Caco-2 (cell line): ENCODE data around the gene PRR5. TPM values are rescaled to one million over a fixed set of nuclear protein-coding genes. Genes with fewer than 3 reads are reported as not detected.

Experiments
- BruUV-seq: library from RNA; stranded (reverse); fragments of 400-500 nt; replicated peaks from 2 replicates; lab custom pipeline; 2021; lab: Mats Ljungman, UMichigan
- CTCF ChIA-PET: fragments of 300-600 bp; sonication (Branson Sonifier 250); formaldehyde crosslinking; loops from one replicate; lab custom pipeline; 2022; ENCODE audit warnings: antibody characterized with exemption; lab: Charles Lee
- POLR2A ChIA-PET: fragments of 300-600 bp; sonication (Branson Sonifier 250); formaldehyde crosslinking; loops from one replicate; lab custom pipeline; 2022; ENCODE audit warnings: antibody characterized with exemption; lab: Charles Lee
- DNase-seq, 2 experiments: peaks; one replicate each; pipeline versions ENCODE4 v3.0.0 to v3.0.0-alpha.2; 2020 to 2022
- H3K27me3 ChIP-seq: replicated peaks from 2 replicates; pipeline ENCODE4 v1.6.0; 2011; ENCODE audit warnings: low read length; ENCODE audit not compliant: control insufficient read depth, insufficient read depth
- H3K36me3 ChIP-seq: 2 replicates; pipeline ENCODE4 v1.5.1; 2011; ENCODE audit warnings: low read length; ENCODE audit not compliant: control insufficient read depth, insufficient read depth
- H3K4me1 ChIP-seq: fragments of 250-450 bp; sonication (Bioruptor Pico); 2 replicates; pipeline ENCODE4 v1.5.1; 2020; ENCODE audit warnings: mild to moderate bottlenecking
- H3K4me3 ChIP-seq: 2 replicates; pipeline ENCODE4 v1.5.1; 2011; ENCODE audit warnings: low read depth, mild to moderate bottlenecking, control low read depth, low read length
- H3K9me3 ChIP-seq: fragments of 250-450 bp; sonication (Bioruptor Pico); 2 replicates; pipeline ENCODE4 v1.5.1; 2020; ENCODE audit warnings: mild to moderate bottlenecking, moderate library complexity
- H3K27ac Mint-ChIP-seq: one replicate; pipeline ENCODE4 v1.8.0; 2022; ENCODE audit warnings: mixed read lengths; ENCODE audit not compliant: unreplicated experiment
- H3K27me3 Mint-ChIP-seq: one replicate; pipeline ENCODE4 v1.8.0; 2022; ENCODE audit warnings: mixed read lengths; ENCODE audit not compliant: insufficient read depth, unreplicated experiment
- H3K36me3 Mint-ChIP-seq: one replicate; pipeline ENCODE4 v1.8.0; 2022; ENCODE audit warnings: mild to moderate bottlenecking, mixed read lengths; ENCODE audit not compliant: insufficient read depth, unreplicated experiment
- H3K4me1 Mint-ChIP-seq: one replicate; pipeline ENCODE4 v1.8.0; 2022; ENCODE audit warnings: low read depth, mixed read lengths; ENCODE audit not compliant: unreplicated experiment
- H3K4me3 Mint-ChIP-seq: one replicate; pipeline ENCODE4 v1.8.0; 2022; ENCODE audit warnings: mild to moderate bottlenecking, moderate library complexity, mixed read lengths; ENCODE audit not compliant: unreplicated experiment
- H3K9me3 Mint-ChIP-seq: one replicate; pipeline ENCODE4 v1.8.0; 2022; ENCODE audit warnings: mixed read lengths; ENCODE audit not compliant: unreplicated experiment
- intact Hi-C: fragments of 100-400 bp; cut with micrococcal nuclease; formaldehyde crosslinking; loops from one replicate; pipeline ENCODE4 v1.10.0; 2022; ENCODE audit not compliant: unreplicated experiment
- total RNA-seq: library from RNA; stranded (reverse); gene quantifications from 2 replicates; pipeline ENCODE4 v1.2.3, GENCODE V29; 2022
- TF ChIP-seq, protein P1 (sequence below), 2 experiments: fragments of 200-600 bp in 1 of 2; IDR thresholded peaks; 1 replicate in 1 of 2; 2 replicates in 1 of 2; pipeline versions ENCODE4 v1.5.1 to v1.8.0; 2011 to 2022; ENCODE audit warnings: antibody characterized with exemption in 1 of 2, control low read depth in 1 of 2, inconsistent platforms in 1 of 2, low read depth in 1 of 2, low read length in 1 of 2, mild to moderate bottlenecking in 1 of 2, moderate library complexity in 1 of 2; ENCODE audit not compliant: insufficient read depth in 1 of 2, severe bottlenecking in 1 of 2, unreplicated experiment in 1 of 2

PRR5 gene
- total RNA-seq, 1 experiment from 2014 or later: 82.8 TPM

- Mint-ChIP-seq H3K4me3 (no peak overlapping the region), H3K27me3 (no peaks in the 10 kb centered on the region), H3K36me3 (peaks cover 47% of the 10 kb centered on the region), H3K27ac (no peak overlapping the region), H3K9me3 (no peaks in the 10 kb centered on the region), H3K4me1 (peaks cover 27% of the 10 kb centered on the region)
- ChIA-PET CTCF (interaction anchor here (1.1 kb wide), 1 partner anchor 9 kb away, joined by 3 read pairs; no protein-coding TSS in a partner anchor), POLR2A (no interaction called here)
- Histone ChIP-seq H3K9me3 (no peaks in the 10 kb centered on the region), H3K27me3 (no peaks in the 10 kb centered on the region), H3K4me1 (peaks cover 69% of the 10 kb centered on the region), H3K36me3 (no peaks in the 10 kb centered on the region), H3K4me3 (no peak overlapping the region)
- no TSS peak for BruUV-seq
- intact Hi-C loops: no loop called here
- DNase-seq: no peak
- TF ChIP-seq, protein P1, sequence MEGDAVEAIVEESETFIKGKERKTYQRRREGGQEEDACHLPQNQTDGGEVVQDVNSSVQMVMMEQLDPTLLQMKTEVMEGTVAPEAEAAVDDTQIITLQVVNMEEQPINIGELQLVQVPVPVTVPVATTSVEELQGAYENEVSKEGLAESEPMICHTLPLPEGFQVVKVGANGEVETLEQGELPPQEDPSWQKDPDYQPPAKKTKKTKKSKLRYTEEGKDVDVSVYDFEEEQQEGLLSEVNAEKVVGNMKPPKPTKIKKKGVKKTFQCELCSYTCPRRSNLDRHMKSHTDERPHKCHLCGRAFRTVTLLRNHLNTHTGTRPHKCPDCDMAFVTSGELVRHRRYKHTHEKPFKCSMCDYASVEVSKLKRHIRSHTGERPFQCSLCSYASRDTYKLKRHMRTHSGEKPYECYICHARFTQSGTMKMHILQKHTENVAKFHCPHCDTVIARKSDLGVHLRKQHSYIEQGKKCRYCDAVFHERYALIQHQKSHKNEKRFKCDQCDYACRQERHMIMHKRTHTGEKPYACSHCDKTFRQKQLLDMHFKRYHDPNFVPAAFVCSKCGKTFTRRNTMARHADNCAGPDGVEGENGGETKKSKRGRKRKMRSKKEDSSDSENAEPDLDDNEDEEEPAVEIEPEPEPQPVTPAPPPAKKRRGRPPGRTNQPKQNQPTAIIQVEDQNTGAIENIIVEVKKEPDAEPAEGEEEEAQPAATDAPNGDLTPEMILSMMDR (IDR thresholded peaks at IDR 0.05; ENCODE audit: insufficient read depth in 1 of 2, low read depth in 1 of 2, low read length in 1 of 2, severe bottlenecking in 1 of 2, unreplicated experiment in 1 of 2): no peak
Observed at GRCh38 chr22:44693756-44694155, 8.2 kb upstream of the PRR5 start.

- peaks cover 29% of the 10 kb centered on the region for H3K36me3 Mint-ChIP-seq
- peak overlapping the region; percentile 86 for H3K27ac Mint-ChIP-seq
- Histone ChIP-seq H3K36me3 (no peaks in the 10 kb centered on the region), H3K9me3 (no peaks in the 10 kb centered on the region), H3K4me3 (no peak overlapping the region), H3K27me3 (no peaks in the 10 kb centered on the region), H3K4me1 (peaks cover 61% of the 10 kb centered on the region)
- H3K9me3 Mint-ChIP-seq: no peaks in the 10 kb centered on the region
- intact Hi-C loops: no loop called here
- H3K4me3 Mint-ChIP-seq: no peak overlapping the region
- ChIA-PET POLR2A (no interaction called here), CTCF (no interaction called here)
- no peaks in the 10 kb centered on the region for H3K27me3 Mint-ChIP-seq
- H3K4me1 Mint-ChIP-seq: peaks cover 16% of the 10 kb centered on the region
- DNase-seq: peak; percentile 73 to 85
- TF ChIP-seq, protein P1 (IDR thresholded peaks at IDR 0.05; ENCODE audit: insufficient read depth in 1 of 2, low read depth in 1 of 2, low read length in 1 of 2, severe bottlenecking in 1 of 2, unreplicated experiment in 1 of 2): peak; percentile 83 to 89
- BruUV-seq: no TSS peak
Observed at GRCh38 chr22:44697423-44698141, 4.4 kb upstream of the PRR5 start.

DNA sequence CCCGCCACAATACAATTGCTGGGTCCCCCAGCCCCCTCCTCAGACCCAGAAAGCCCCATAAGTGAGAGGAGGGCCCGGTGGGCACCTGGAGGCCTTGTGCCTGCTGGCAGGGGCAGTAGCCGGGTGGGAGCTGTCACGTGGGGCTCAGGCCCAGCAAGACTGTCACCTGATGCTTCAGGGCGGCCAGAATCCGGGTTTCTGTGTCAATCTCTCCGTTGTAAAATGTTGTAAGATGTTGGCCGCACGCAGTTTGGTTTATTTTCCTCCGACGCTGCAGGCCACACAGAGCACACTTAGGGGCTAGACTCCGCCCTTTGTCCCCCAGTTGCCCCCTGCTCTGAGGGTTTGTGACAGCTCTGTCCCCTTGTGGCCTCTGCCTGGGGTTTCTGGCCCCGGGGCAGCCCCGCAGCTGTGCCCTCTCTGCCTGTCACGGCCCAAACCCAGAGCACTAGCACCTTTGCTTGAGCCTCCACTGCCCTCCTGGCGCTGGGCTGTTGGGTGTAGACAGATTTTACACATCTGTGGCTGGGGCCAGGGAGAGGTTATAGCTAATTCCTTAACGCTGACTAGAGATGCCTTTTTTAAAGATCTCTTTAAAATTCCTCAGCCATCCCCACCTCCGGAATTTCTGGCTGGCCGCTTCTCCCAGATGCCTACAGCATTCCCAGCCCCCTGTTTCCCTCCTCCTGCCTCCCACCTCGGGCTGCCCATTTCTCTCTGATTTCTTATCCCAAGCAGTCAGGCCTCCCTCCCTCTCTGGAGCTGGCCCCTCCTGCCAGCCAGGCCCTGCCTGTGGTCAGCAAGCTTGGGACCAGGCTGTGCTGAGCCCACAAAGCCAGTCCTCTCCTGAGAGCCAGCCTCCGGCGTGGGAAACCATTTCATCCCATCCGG lies 3.2 kb upstream of the PRR5 start:
- POLR2A ChIA-PET: no interaction called here
- TF ChIP-seq, protein P1 (IDR thresholded peaks at IDR 0.05; ENCODE audit: insufficient read depth in 1 of 2, low read depth in 1 of 2, low read length in 1 of 2, severe bottlenecking in 1 of 2, unreplicated experiment in 1 of 2): no peak
- no peaks in the 10 kb centered on the region for H3K27me3 ChIP-seq
- DNase-seq: no peak
- no peaks in the 10 kb centered on the region for H3K36me3 ChIP-seq
- intact Hi-C loops: no loop called here
- H3K27me3 Mint-ChIP-seq: no peaks in the 10 kb centered on the region
- H3K4me1 Mint-ChIP-seq: peaks cover 16% of the 10 kb centered on the region
- peaks cover 32% of the 10 kb centered on the region for H3K36me3 Mint-ChIP-seq
- peaks cover 61% of the 10 kb centered on the region for H3K4me1 ChIP-seq
- peak overlapping the region; percentile 86 for H3K27ac Mint-ChIP-seq
- CTCF ChIA-PET: interaction anchor here (0.6 to 0.7 kb wide), 2 partner anchors 14 to 45 kb away, joined by 3 to 4 read pairs; no protein-coding TSS in a partner anchor
- H3K9me3 Mint-ChIP-seq: no peaks in the 10 kb centered on the region
- peak overlapping the region; percentile 6 for H3K4me3 Mint-ChIP-seq
- BruUV-seq: no TSS peak
- no peak overlapping the region for H3K4me3 ChIP-seq
- H3K9me3 ChIP-seq: no peaks in the 10 kb centered on the region
